Activated CD8-positive, alpha-beta memory T cell treated with anti-CD3 and anti-CD28 coated beads, Interleukin-2, amount 50 U/mL, for 1 hour (primary cell): ENCODE data around the gene NTF3.

Source experiments
- DNase-seq: peaks from one replicate; pipeline ENCODE4 v3.0.0-alpha.2; 2020; ENCODE audit errors: extremely low read depth

Gene NTF3

GRCh38 chr12:5430641-5431603 lies 986 bp upstream of the NTF3 start:
- DNase-seq, result no peak

GRCh38 chr12:5433081-5433844 lies 1.4 kb downstream of the NTF3 start:
- DNase-seq, result no peak

GRCh38 chr12:5433845-5434646 lies 2.1 kb downstream of the NTF3 start:
- DNase-seq, result no peak

- no peak for DNase-seq
Measured at GRCh38 chr12:5434647-5435560, 3.0 kb downstream of the NTF3 start.

- DNase-seq, result no peak
Measured at GRCh38 chr12:5437182-5437583, 5.3 kb downstream of the NTF3 start.

GRCh38 chr12:5437589-5437988 lies 5.7 kb downstream of the NTF3 start:
- DNase-seq, result no peak

GRCh38 chr12:5438671-5439200 lies 6.8 kb downstream of the NTF3 start:
- DNase-seq, result no peak

GRCh38 chr12:5439371-5439771 lies 7.5 kb downstream of the NTF3 start:
- DNase-seq, result no peak

GRCh38 chr12:5439788-5440300 lies 7.9 kb downstream of the NTF3 start:
- DNase-seq, result no peak

- no peak for DNase-seq
Measured at GRCh38 chr12:5440978-5441377, 9.1 kb downstream of the NTF3 start.

- no peak for DNase-seq
Measured at GRCh38 chr12:5441497-5442236, 9.8 kb downstream of the NTF3 start.

GRCh38 chr12:5442251-5443006 lies 10.5 kb downstream of the NTF3 start:
- DNase-seq, result no peak

GRCh38 chr12:5444520-5444919 lies 12.6 kb downstream of the NTF3 start:
- no peak for DNase-seq

- no peak for DNase-seq
Measured at GRCh38 chr12:5447320-5447719, 15.4 kb downstream of the NTF3 start.

- DNase-seq, result no peak
Measured at GRCh38 chr12:5451251-5451650, 19.3 kb downstream of the NTF3 start.

GRCh38 chr12:5452569-5452968 lies 20.7 kb downstream of the NTF3 start:
- DNase-seq, result no peak

GRCh38 chr12:5453466-5453865 lies 21.6 kb downstream of the NTF3 start:
- no peak for DNase-seq

- DNase-seq, result no peak
Measured at GRCh38 chr12:5455045-5455444, 23.1 kb downstream of the NTF3 start.

GRCh38 chr12:5456030-5456429 lies 24.1 kb downstream of the NTF3 start:
- DNase-seq, result no peak
